WERI-Rb-1 (cell line): ENCODE results near the gene ZNF445.

ENCODE experiments used
- DNase-seq: peaks from one replicate; pipeline ENCODE4 v3.0.0-alpha.2; 2020
- H3K27ac ChIP-seq: fragments of 250-450 bp; sonication (Bioruptor Pico); 2 replicates; pipeline ENCODE4 v1.5.1; 2020; ENCODE audit warnings: mild to moderate bottlenecking, moderate library complexity
- H3K27me3 ChIP-seq: fragments of 250-450 bp; sonication (Bioruptor Pico); 2 replicates; pipeline ENCODE4 v1.5.1; 2021; ENCODE audit warnings: mild to moderate bottlenecking, low read depth, moderate library complexity; ENCODE audit not compliant: insufficient read depth, severe bottlenecking
- H3K36me3 ChIP-seq: fragments of 250-450 bp; sonication (Bioruptor Pico); 2 replicates; pipeline ENCODE4 v1.5.1; 2020; ENCODE audit warnings: mild to moderate bottlenecking, moderate library complexity
- H3K4me3 ChIP-seq: 2 replicates; pipeline ENCODE4 v1.5.1; 2011; ENCODE audit warnings: low read depth, mild to moderate bottlenecking, control low read depth, low read length
- H3K9me3 ChIP-seq: fragments of 250-450 bp; sonication (Bioruptor Pico); 2 replicates; pipeline ENCODE4 v1.5.1; 2021; ENCODE audit warnings: mild to moderate bottlenecking, moderate library complexity; ENCODE audit not compliant: severe bottlenecking
- CTCF ChIP-seq: IDR thresholded peaks from 2 replicates; pipeline ENCODE4 v1.5.1; 2011; ENCODE audit warnings: low read depth, mild to moderate bottlenecking, control low read depth, inconsistent platforms, low read length

The ZNF445 gene

GRCh38 chr3:44434834-44435510, 42.5 kb downstream of the ZNF445 start:
- Histone ChIP-seq H3K36me3 (no peaks in the 10 kb centered on the region; the same call in 1 of the 2 replicates), H3K9me3 (no peaks in the 10 kb centered on the region), H3K27me3 (no peaks in the 10 kb centered on the region), H3K27ac (no peak overlapping the region), H3K4me3 (no peak overlapping the region)
- no peak for TF ChIP-seq CTCF
- DNase-seq = no peak

DNA sequence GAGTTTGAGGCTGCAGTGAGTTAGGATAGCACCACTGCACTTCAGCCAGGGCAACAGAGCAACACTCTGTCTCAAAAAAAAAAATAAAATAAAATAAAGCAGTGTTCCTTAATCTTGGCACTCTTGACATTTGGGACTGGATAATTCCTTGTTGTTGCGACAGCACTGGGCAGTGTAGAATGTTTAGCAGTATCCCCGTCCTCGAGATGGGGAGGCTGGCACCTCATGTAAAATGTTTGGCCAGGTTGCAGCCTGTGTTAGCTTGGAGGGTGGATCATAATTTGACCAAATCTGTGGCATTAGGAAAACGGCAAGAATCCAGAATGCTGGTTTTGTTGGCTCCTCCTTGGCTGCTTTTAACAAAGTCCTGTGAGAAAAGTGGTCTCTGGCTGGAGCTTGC, 47.0 kb downstream of the ZNF445 start:
- no peaks in the 10 kb centered on the region for H3K27me3 ChIP-seq
- TF ChIP-seq CTCF = no peak
- DNase-seq = no peak
- no peaks in the 10 kb centered on the region for H3K36me3 ChIP-seq
- no peak overlapping the region for H3K27ac ChIP-seq
- no peak overlapping the region for H3K4me3 ChIP-seq
- no peaks in the 10 kb centered on the region for H3K9me3 ChIP-seq

GRCh38 chr3:44429459-44429858, 48.0 kb downstream of the ZNF445 start:
- Histone ChIP-seq H3K9me3 (no peaks in the 10 kb centered on the region), H3K27me3 (no peaks in the 10 kb centered on the region), H3K36me3 (no peaks in the 10 kb centered on the region), H3K27ac (no peak overlapping the region), H3K4me3 (no peak overlapping the region)
- DNase-seq = no peak
- no peak for TF ChIP-seq CTCF

GRCh38 chr3:44428910-44429309, 48.6 kb downstream of the ZNF445 start:
- no peaks in the 10 kb centered on the region for H3K9me3 ChIP-seq
- H3K4me3 ChIP-seq = no peak overlapping the region
- H3K36me3 ChIP-seq = no peaks in the 10 kb centered on the region
- no peak for DNase-seq
- no peak for TF ChIP-seq CTCF
- H3K27me3 ChIP-seq = no peaks in the 10 kb centered on the region
- H3K27ac ChIP-seq = no peak overlapping the region

GRCh38 chr3:44427683-44428082, 49.8 kb downstream of the ZNF445 start:
- H3K4me3 ChIP-seq = no peak overlapping the region
- no peaks in the 10 kb centered on the region for H3K27me3 ChIP-seq
- no peak for TF ChIP-seq CTCF
- no peak overlapping the region for H3K27ac ChIP-seq
- no peaks in the 10 kb centered on the region for H3K36me3 ChIP-seq
- DNase-seq = no peak
- H3K9me3 ChIP-seq = no peaks in the 10 kb centered on the region

- Histone ChIP-seq H3K27me3 (no peaks in the 10 kb centered on the region), H3K4me3 (no peak overlapping the region), H3K9me3 (no peaks in the 10 kb centered on the region), H3K36me3 (no peaks in the 10 kb centered on the region), H3K27ac (no peak overlapping the region)
- no peak for TF ChIP-seq CTCF
- DNase-seq = no peak
These were observed 52.7 kb downstream of the ZNF445 start for GRCh38 chr3:44424758-44425157.
